Ishikawa (cell line): ENCODE measurements around the gene ADAMTS12.

Experiments used
- CEBPB ChIP-seq: IDR thresholded peaks from 2 replicates; pipeline ENCODE4 v1.6.1; 2012
- CREB1 ChIP-seq: IDR thresholded peaks from 2 replicates; pipeline ENCODE4 v1.6.1; 2012; ENCODE audit warnings: low read depth
- EGR1 ChIP-seq: IDR thresholded peaks from 2 replicates; pipeline ENCODE4 v1.6.1; 2012
- EP300 ChIP-seq: IDR thresholded peaks from 2 replicates; pipeline ENCODE4 v1.6.1; 2012; ENCODE audit warnings: borderline replicate concordance
- FOXM1 ChIP-seq: IDR thresholded peaks from 2 replicates; pipeline ENCODE4 v1.6.1; 2012; ENCODE audit warnings: low read depth, borderline replicate concordance
- MAX ChIP-seq: IDR thresholded peaks from 2 replicates; pipeline ENCODE4 v1.6.1; 2012
- NFIC ChIP-seq: IDR thresholded peaks from 2 replicates; pipeline ENCODE4 v1.6.1; 2012
- RAD21 ChIP-seq: IDR thresholded peaks from 2 replicates; pipeline ENCODE4 v1.6.1; 2012; ENCODE audit warnings: low read depth
- REST ChIP-seq: IDR thresholded peaks from 2 replicates; pipeline ENCODE4 v1.6.1; 2012; ENCODE audit warnings: low read depth, mild to moderate bottlenecking
- TAF1 ChIP-seq: IDR thresholded peaks from 2 replicates; pipeline ENCODE4 v1.6.1; 2012; ENCODE audit warnings: low read depth, mild to moderate bottlenecking
- TCF12 ChIP-seq: IDR thresholded peaks from 2 replicates; pipeline ENCODE4 v1.6.1; 2012; ENCODE audit warnings: low read depth
- TEAD4 ChIP-seq: IDR thresholded peaks from 2 replicates; pipeline ENCODE4 v1.6.1; 2012
- YY1 ChIP-seq: IDR thresholded peaks from 2 replicates; pipeline ENCODE4 v1.6.1; 2012; ENCODE audit warnings: low read depth
- ZBTB7A ChIP-seq: IDR thresholded peaks from 2 replicates; pipeline ENCODE4 v1.6.1; 2012; ENCODE audit warnings: low read depth
- TF ChIP-seq, protein P1 (sequence below): IDR thresholded peaks from 2 replicates; pipeline ENCODE4 v1.6.1; 2012

Gene ADAMTS12

DNA sequence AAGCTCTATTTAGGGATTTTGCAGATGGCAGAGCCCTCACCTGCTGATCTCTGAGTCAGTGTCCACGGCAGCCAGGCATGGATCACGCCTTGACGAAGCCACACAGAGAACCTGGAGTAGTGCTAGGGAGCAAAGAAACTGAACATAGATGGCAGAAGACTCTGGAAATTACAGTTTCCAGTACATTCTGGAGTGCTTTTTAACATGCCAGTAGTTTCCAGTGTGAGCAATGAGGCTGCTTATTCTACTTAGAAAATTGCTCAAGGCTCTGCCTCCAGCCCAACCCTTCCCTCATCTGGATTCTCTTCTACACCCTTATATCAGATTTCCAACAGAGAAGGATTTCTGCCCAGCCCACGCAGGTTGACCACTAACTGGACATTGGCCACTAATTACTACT, 203.3 kb downstream of the ADAMTS12 start:
- TF ChIP-seq REST (no peak), TCF12 (no peak), EGR1 (no peak), MAX (no peak), CEBPB (no peak), CREB1 (no peak), TEAD4 (no peak), YY1 (no peak), TAF1 (no peak), FOXM1 (no peak), NFIC (no peak), EP300 (no peak), ZBTB7A (no peak), RAD21 (no peak)
- TF ChIP-seq, protein P1, sequence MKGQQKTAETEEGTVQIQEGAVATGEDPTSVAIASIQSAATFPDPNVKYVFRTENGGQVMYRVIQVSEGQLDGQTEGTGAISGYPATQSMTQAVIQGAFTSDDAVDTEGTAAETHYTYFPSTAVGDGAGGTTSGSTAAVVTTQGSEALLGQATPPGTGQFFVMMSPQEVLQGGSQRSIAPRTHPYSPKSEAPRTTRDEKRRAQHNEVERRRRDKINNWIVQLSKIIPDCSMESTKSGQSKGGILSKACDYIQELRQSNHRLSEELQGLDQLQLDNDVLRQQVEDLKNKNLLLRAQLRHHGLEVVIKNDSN, result no peak

- TF ChIP-seq EGR1 (no peak), RAD21 (no peak), CREB1 (no peak)
Observed at GRCh38 chr5:33688066-33688465, 203.7 kb downstream of the ADAMTS12 start.

DNA sequence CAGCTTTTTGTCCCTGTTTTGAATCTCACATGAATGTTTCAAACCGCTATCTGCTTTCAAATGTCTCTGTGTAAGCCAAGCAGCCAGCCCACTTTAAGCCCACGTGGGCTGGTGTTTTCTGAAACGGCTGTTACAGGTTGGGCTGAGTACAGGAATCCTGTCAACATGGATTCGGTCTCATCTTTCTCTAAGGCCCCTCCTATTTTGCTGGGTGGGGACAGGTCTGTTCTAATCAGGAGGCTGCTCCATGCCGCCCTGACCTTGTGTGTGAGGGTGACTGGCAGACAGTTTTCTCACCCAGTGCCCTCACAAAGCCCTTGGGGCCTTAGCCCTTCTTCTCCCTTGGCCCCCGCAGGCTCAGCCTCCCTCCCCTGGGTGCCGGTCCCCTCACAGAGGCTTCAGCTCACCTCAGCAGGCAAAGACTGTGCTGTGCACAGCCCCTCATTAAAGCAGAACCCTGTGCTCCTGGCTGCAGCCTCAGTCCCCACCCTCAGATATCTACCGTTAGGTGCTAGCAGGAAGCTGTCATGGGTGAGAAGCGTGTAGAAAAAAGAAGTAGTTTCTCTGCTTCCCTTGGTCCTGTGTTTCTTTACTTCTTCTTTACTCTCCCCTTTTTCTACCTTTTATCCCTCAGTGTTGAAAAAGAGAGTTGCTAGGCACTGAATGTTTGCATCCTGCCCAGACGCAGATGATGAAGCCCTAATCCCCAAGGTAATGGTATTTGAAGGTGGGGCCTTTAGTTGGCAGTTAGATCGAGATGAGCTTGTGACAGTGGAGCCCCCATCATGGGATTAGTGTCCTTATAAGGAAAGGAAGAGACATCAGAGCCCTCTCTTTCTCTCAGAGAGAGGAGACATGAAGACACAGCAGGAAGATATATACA, 205.7 kb downstream of the ADAMTS12 start:
- TF ChIP-seq NFIC (no peak), REST (no peak), CREB1 (no peak), ZBTB7A (no peak), MAX (no peak), TAF1 (no peak)
- TF ChIP-seq, protein P1, result no peak

GRCh38 chr5:33684496-33685159, 207.2 kb downstream of the ADAMTS12 start:
- no peak for TF ChIP-seq EGR1
- no peak for TF ChIP-seq RAD21
- TF ChIP-seq TEAD4, result no peak
- no peak for TF ChIP-seq TAF1
- TF ChIP-seq YY1, result no peak
- TF ChIP-seq ZBTB7A, result no peak
- no peak for TF ChIP-seq MAX
- TF ChIP-seq, protein P1, result no peak
- TF ChIP-seq CEBPB, result no peak
- no peak for TF ChIP-seq CREB1

DNA sequence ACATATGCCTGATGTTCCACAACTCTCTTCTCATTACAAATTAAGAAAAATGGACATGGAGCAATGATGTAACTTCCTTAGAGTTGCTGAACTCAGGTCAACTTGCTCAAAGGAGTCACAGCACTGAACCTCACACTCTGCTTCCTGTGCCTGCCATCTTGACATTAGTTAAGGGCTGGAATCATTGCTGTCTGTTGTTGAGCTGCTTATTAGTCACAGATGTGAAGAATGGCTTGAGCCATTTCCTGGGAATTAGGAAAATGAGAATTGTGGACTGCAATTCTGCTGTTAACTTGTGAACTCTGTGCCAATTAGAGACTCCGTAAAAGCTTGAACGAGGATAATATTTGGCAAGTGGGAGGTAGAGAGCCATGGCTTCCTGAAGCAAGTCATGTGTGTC, 212.0 kb downstream of the ADAMTS12 start:
- TF ChIP-seq ZBTB7A (no peak), REST (no peak), CEBPB (no peak)
- TF ChIP-seq, protein P1, result no peak
